HG03575 (cell line): ENCODE measurements around the gene TOP3B.

ENCODE experiments used
- ATAC-seq: cut with Tn5 transposase; IDR thresholded peaks from one replicate; pipeline ENCODE4 v1.9.1; 2021; ENCODE audit not compliant: unreplicated experiment, insufficient number of reproducible peaks, low FRiP score; ENCODE audit errors: extremely low read depth

The TOP3B gene

GRCh38 chr22:21938071-21938822 lies 44.3 kb downstream of the TOP3B start:
- no peak for ATAC-seq

- ATAC-seq: no peak
These were observed 44.8 kb downstream of the TOP3B start for GRCh38 chr22:21937821-21938070.

GRCh38 chr22:21937041-21937820 lies 45.4 kb downstream of the TOP3B start:
- ATAC-seq: no peak

- ATAC-seq: no peak
These were observed 46.3 kb downstream of the TOP3B start for GRCh38 chr22:21936151-21936775.

GRCh38 chr22:21933910-21934309 lies 48.7 kb downstream of the TOP3B start:
- ATAC-seq: no peak

GRCh38 chr22:21933413-21933812 lies 49.2 kb downstream of the TOP3B start:
- no peak for ATAC-seq

GRCh38 chr22:21932347-21932746 lies 50.2 kb downstream of the TOP3B start:
- no peak for ATAC-seq

GRCh38 chr22:21931056-21931455 lies 51.5 kb downstream of the TOP3B start:
- ATAC-seq: no peak

GRCh38 chr22:21929253-21929652 lies 53.3 kb downstream of the TOP3B start:
- ATAC-seq: no peak

- ATAC-seq: no peak
These were observed 54.5 kb downstream of the TOP3B start for GRCh38 chr22:21928048-21928447.

- ATAC-seq: no peak
These were observed 55.3 kb downstream of the TOP3B start for GRCh38 chr22:21927174-21927823.

- ATAC-seq: no peak
These were observed 55.9 kb downstream of the TOP3B start for GRCh38 chr22:21926728-21927127.

- no peak for ATAC-seq
These were observed 59.4 kb downstream of the TOP3B start for GRCh38 chr22:21923163-21923561.

GRCh38 chr22:21922370-21923162 lies 60.0 kb downstream of the TOP3B start:
- no peak for ATAC-seq

GRCh38 chr22:21921729-21922128 lies 60.9 kb downstream of the TOP3B start:
- ATAC-seq: no peak

- no peak for ATAC-seq
These were observed 61.3 kb downstream of the TOP3B start for GRCh38 chr22:21921184-21921721.

GRCh38 chr22:21920341-21921183 lies 62.0 kb downstream of the TOP3B start:
- ATAC-seq: no peak
